ENCODE measurements around the gene DGKI.

Gene DGKI

GRCh38 chr7:137778511-137778910 lies 68.3 kb downstream of the DGKI start:
- DNase-seq (ENCODE audit: low read depth), result no peak
- H3K4me3 ChIP-seq (ENCODE audit: control insufficient read depth, low read depth, low read length), result no peak overlapping the region
- TF ChIP-seq CTCF (IDR thresholded peaks at IDR 0.05; ENCODE audit: control insufficient read depth, insufficient read depth, low read depth, low read length, missing control alignments), result no peak

GRCh38 chr7:137774793-137775201 lies 72.0 kb downstream of the DGKI start:
- DNase-seq (ENCODE audit: low read depth), result no peak
- peak overlapping the region; percentile 4; the same call in 1 of the 2 replicates for H3K4me3 ChIP-seq (ENCODE audit: control insufficient read depth, low read depth, low read length)
- TF ChIP-seq CTCF (IDR thresholded peaks at IDR 0.05; ENCODE audit: control insufficient read depth, insufficient read depth, low read depth, low read length, missing control alignments), result no peak

- no peak for TF ChIP-seq CTCF (IDR thresholded peaks at IDR 0.05; ENCODE audit: control insufficient read depth, insufficient read depth, low read depth, low read length, missing control alignments)
- no peak overlapping the region for H3K4me3 ChIP-seq (ENCODE audit: control insufficient read depth, low read depth, low read length)
- peak; percentile 38 for DNase-seq (ENCODE audit: low read depth)
Observed at GRCh38 chr7:137772748-137773147, 74.0 kb downstream of the DGKI start.

GRCh38 chr7:137772316-137772715 lies 74.5 kb downstream of the DGKI start:
- no peak for TF ChIP-seq CTCF (IDR thresholded peaks at IDR 0.05; ENCODE audit: control insufficient read depth, insufficient read depth, low read depth, low read length, missing control alignments)
- no peak for DNase-seq (ENCODE audit: low read depth)
- no peak overlapping the region for H3K4me3 ChIP-seq (ENCODE audit: control insufficient read depth, low read depth, low read length)

GRCh38 chr7:137771679-137772078 lies 75.1 kb downstream of the DGKI start:
- peak; percentile 73 for DNase-seq (ENCODE audit: low read depth)
- H3K4me3 ChIP-seq (ENCODE audit: control insufficient read depth, low read depth, low read length), result no peak overlapping the region
- no peak for TF ChIP-seq CTCF (IDR thresholded peaks at IDR 0.05; ENCODE audit: control insufficient read depth, insufficient read depth, low read depth, low read length, missing control alignments)

GRCh38 chr7:137771273-137771672 lies 75.5 kb downstream of the DGKI start:
- no peak for TF ChIP-seq CTCF (IDR thresholded peaks at IDR 0.05; ENCODE audit: control insufficient read depth, insufficient read depth, low read depth, low read length, missing control alignments)
- DNase-seq (ENCODE audit: low read depth), result peak; percentile 43
- H3K4me3 ChIP-seq (ENCODE audit: control insufficient read depth, low read depth, low read length), result no peak overlapping the region

- TF ChIP-seq CTCF (IDR thresholded peaks at IDR 0.05; ENCODE audit: control insufficient read depth, insufficient read depth, low read depth, low read length, missing control alignments), result no peak
- H3K4me3 ChIP-seq (ENCODE audit: control insufficient read depth, low read depth, low read length), result no peak overlapping the region
- no peak for DNase-seq (ENCODE audit: low read depth)
Observed at GRCh38 chr7:137768366-137768765, 78.4 kb downstream of the DGKI start.

Measured in AG09309 (cell line).